ENCODE data around the gene CORO2A. TPM values are rescaled to one million over a fixed set of nuclear protein-coding genes. Genes with fewer than 3 reads are reported as not detected.

CORO2A gene, protein sequence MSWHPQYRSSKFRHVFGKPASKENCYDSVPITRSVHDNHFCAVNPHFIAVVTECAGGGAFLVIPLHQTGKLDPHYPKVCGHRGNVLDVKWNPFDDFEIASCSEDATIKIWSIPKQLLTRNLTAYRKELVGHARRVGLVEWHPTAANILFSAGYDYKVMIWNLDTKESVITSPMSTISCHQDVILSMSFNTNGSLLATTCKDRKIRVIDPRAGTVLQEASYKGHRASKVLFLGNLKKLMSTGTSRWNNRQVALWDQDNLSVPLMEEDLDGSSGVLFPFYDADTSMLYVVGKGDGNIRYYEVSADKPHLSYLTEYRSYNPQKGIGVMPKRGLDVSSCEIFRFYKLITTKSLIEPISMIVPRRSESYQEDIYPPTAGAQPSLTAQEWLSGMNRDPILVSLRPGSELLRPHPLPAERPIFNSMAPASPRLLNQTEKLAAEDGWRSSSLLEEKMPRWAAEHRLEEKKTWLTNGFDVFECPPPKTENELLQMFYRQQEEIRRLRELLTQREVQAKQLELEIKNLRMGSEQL
- polyA plus RNA-seq (2013, experiment 1 of 2) = 44.1 TPM
- 45.6 TPM for polyA plus RNA-seq (2013, experiment 2 of 2)

DNA sequence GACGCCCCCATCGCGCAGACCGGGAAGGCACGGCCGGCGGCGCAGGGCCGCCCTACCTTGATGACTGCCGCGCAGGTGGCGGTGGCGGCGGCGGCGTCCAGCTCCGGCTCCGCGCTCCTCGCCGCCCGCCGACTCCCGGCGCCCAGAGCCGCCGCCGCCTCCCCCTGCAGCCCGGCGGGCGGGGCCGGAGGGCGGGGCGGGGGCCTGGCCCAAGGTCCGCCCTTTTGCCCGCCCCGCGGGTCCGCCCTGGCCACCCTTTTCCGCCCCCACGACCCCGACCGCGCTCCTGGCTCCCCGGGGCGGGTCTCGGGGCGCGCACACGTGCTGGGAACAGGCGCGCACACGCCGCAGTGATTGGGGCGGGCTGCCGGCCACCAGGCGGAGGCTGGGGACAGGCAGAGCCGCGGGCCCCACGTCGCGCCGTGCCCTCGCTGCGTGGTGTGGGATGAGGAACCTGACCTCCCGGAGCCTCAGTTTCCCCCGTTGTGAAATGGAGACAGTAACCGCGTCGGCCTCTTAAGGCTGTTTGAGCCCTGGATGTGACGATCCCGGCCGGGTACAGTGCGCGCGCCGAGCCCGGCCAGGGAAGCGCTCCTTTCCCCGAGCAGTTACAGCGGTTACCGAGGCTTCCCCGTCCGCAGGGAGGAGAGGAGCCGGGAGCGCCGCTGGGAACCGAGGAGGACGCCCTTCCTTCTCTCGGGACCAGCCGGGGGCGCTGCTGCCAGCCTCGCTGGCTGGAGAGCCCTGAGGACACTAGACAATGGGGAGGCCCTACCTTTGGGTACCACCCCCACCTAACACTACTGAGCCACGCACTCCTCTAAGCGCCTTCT is at the start of gene CORO2A:
TSS of gene CORO2A (minus strand) at position 135 of the 833 bp plus-strand sequence. CDS start 34,977 bp downstream, outside the sequence.
- H3K27ac ChIP-seq (ENCODE audit: low read depth, low read length) = peak within 1 kb of the TSS; percentile 55

DNA sequence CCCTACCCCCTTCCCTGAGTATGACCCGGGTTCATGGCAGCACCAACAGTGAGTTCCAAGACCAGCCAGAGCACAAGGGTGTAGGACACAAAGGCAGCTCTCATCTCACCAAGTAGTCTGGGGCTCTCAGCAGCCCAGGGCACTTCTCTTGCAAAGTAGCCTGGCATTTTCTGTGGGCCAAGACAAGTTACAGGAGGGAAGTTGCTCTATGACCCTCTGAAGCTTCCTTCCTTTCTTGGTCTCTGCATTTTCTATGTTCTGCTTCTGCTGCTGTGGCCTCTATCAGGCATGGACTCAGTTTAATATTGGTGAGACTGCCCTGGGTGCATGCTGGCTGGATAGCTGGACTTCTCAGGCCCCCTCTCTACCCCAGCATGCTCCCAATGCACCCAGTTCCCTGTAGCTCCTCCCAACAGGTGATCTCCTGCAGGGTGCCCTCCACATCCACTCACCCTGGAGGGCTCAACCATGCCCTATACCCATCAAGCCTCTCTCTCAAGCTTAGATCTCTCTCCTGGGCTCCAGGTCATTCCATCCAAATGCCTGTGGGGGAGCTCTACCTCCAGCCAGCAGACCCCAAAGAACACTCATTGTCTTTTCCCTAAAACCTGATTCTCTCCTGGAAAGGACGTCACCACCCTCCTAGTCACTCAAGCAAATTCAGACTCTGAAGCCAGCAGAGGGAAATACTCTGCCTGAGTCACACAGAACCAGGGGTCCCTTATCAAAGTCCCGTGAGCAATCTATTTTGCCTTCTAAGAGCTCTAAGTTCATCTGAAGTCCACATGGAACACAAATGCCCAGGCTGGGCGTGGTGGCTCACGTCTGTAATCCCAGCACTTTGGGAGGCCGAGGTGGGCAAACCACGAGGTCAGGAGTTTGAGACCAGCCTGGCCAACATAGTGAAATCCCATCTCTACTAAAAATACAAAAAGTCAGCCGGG is 49.2 kb upstream of the CORO2A start:
- no peak overlapping the region for H2AK5ac ChIP-seq (ENCODE audit: low read length)

More for the DNA sequence above, at the start of gene CORO2A:
- peak within 1 kb of the TSS; percentile 86 for H3K4me2 ChIP-seq (ENCODE audit: low read length)
- H3K18ac ChIP-seq (ENCODE audit: low read length) = peak within 1 kb of the TSS; percentile 56
- H2BK15ac ChIP-seq (replicated peaks; ENCODE audit: low read depth) = no peak within 1 kb of the TSS
- H3K36me3 ChIP-seq (ENCODE audit: control insufficient read depth, insufficient read depth, low read length) = no peaks in the 10 kb centered on the region
- peak within 1 kb of the TSS; percentile 88 for H3K56ac ChIP-seq (ENCODE audit: low read length)
- H3K79me1 ChIP-seq (ENCODE audit: low read length) = peaks cover 6% of the 10 kb centered on the region
- H3K4ac ChIP-seq (ENCODE audit: low read depth, low read length) = peak within 1 kb of the TSS; percentile 19
- H4K5ac ChIP-seq (ENCODE audit: low read length) = no peak within 1 kb of the TSS
- H3K23ac ChIP-seq (ENCODE audit: low read length) = peak within 1 kb of the TSS; percentile 7
- no peak within 1 kb of the TSS for H2BK120ac ChIP-seq (ENCODE audit: low read depth, low read length)
- no peak within 1 kb of the TSS for H4K8ac ChIP-seq (ENCODE audit: low read depth, low read length)
- H3K4me1 ChIP-seq (ENCODE audit: control insufficient read depth, low read depth, low read length) = peaks cover 2% of the 10 kb centered on the region
- H2BK5ac ChIP-seq (ENCODE audit: low read length) = peak within 1 kb of the TSS; percentile 57
- H3K4me3 ChIP-seq (ENCODE audit: low read length) = peak within 1 kb of the TSS; percentile 74
- peak; percentile 92 for DNase-seq
- H2AK5ac ChIP-seq (ENCODE audit: low read length) = peak within 1 kb of the TSS; percentile 24
- peak within 1 kb of the TSS; percentile 79 for H3K9ac ChIP-seq (ENCODE audit: low read length)
- WGBS (ENCODE audit: extremely low coverage, insufficient coverage, low lambda C conversion rate) = no CpG with 5 or more reads among the region's 95 CpGs
- H3K27me3 ChIP-seq (ENCODE audit: insufficient read depth, low read length, poor library complexity) = no peaks in the 10 kb centered on the region
- H3K79me2 ChIP-seq (ENCODE audit: control insufficient read depth, insufficient read depth, low read length) = peaks cover 24% of the 10 kb centered on the region

DNA sequence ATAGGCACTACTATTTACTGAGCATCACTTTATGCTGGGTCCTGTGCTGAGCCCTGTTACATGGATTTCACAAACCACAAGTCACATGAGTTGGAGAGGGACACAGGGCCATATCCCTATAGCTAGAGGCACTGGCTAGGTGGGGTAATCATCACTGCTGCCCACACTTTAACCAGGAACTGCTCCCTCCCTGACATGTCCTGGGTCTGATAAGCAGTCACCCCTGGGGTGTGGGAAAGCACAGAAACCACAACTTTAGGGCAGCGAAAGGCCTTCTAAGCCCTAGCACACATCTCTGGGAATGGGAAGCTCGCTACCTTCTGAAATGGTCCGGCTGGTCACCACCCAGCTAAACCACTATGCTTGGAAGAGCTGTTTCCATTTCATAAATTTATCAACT is 48.0 kb upstream of the CORO2A start:
- no peaks in the 10 kb centered on the region for H3K79me2 ChIP-seq (ENCODE audit: control insufficient read depth, insufficient read depth, low read length)
- WGBS (ENCODE audit: extremely low coverage, insufficient coverage, low lambda C conversion rate) = no CpG with 5 or more reads among the region's 3 CpGs
- H3K4me1 ChIP-seq (ENCODE audit: control insufficient read depth, low read depth, low read length) = no peaks in the 10 kb centered on the region
- no peak overlapping the region for H3K4me2 ChIP-seq (ENCODE audit: low read length)
- no peak overlapping the region for H4K5ac ChIP-seq (ENCODE audit: low read length)
- peaks cover 1% of the 10 kb centered on the region for H3K36me3 ChIP-seq (ENCODE audit: control insufficient read depth, insufficient read depth, low read length)
- H2BK5ac ChIP-seq (ENCODE audit: low read length) = no peak overlapping the region
- no peak overlapping the region for H2AK5ac ChIP-seq (ENCODE audit: low read length)
- no peak overlapping the region for H3K56ac ChIP-seq (ENCODE audit: low read length)
- no peak overlapping the region for H3K9ac ChIP-seq (ENCODE audit: low read length)
- H3K27me3 ChIP-seq (ENCODE audit: insufficient read depth, low read length, poor library complexity) = no peaks in the 10 kb centered on the region
- H3K4ac ChIP-seq (ENCODE audit: low read depth, low read length) = no peak overlapping the region
- no peak overlapping the region for H3K27ac ChIP-seq (ENCODE audit: low read depth, low read length)
- DNase-seq = no peak
- H2BK15ac ChIP-seq (replicated peaks; ENCODE audit: low read depth) = no peak overlapping the region
- H3K18ac ChIP-seq (ENCODE audit: low read length) = no peak overlapping the region
- no peak overlapping the region for H3K4me3 ChIP-seq (ENCODE audit: low read length)
- H2BK120ac ChIP-seq (ENCODE audit: low read depth, low read length) = no peak overlapping the region
- no peak overlapping the region for H3K23ac ChIP-seq (ENCODE audit: low read length)
- H4K8ac ChIP-seq (ENCODE audit: low read depth, low read length) = no peak overlapping the region
- no peaks in the 10 kb centered on the region for H3K79me1 ChIP-seq (ENCODE audit: low read length)

More for the DNA sequence above, 49.2 kb upstream of the CORO2A start:
- H3K27me3 ChIP-seq (ENCODE audit: insufficient read depth, low read length, poor library complexity) = no peaks in the 10 kb centered on the region
- no peak overlapping the region for H3K56ac ChIP-seq (ENCODE audit: low read length)
- no peaks in the 10 kb centered on the region for H3K79me1 ChIP-seq (ENCODE audit: low read length)
- H3K4me3 ChIP-seq (ENCODE audit: low read length) = no peak overlapping the region
- H2BK5ac ChIP-seq (ENCODE audit: low read length) = no peak overlapping the region
- H3K79me2 ChIP-seq (ENCODE audit: control insufficient read depth, insufficient read depth, low read length) = peaks cover 2% of the 10 kb centered on the region
- no peak overlapping the region for H3K4me2 ChIP-seq (ENCODE audit: low read length)
- H3K9ac ChIP-seq (ENCODE audit: low read length) = no peak overlapping the region
- no peak overlapping the region for H3K23ac ChIP-seq (ENCODE audit: low read length)
- H4K5ac ChIP-seq (ENCODE audit: low read length) = no peak overlapping the region
- no peak overlapping the region for H3K18ac ChIP-seq (ENCODE audit: low read length)
- peak; percentile 72 for DNase-seq
- no peak overlapping the region for H3K4ac ChIP-seq (ENCODE audit: low read depth, low read length)
- H4K8ac ChIP-seq (ENCODE audit: low read depth, low read length) = no peak overlapping the region
- no peak overlapping the region for H2BK120ac ChIP-seq (ENCODE audit: low read depth, low read length)
- no peak overlapping the region for H2BK15ac ChIP-seq (replicated peaks; ENCODE audit: low read depth)
- no peak overlapping the region for H3K27ac ChIP-seq (ENCODE audit: low read depth, low read length)
- WGBS (ENCODE audit: extremely low coverage, insufficient coverage, low lambda C conversion rate) = no CpG with 5 or more reads among the region's 8 CpGs
- H3K36me3 ChIP-seq (ENCODE audit: control insufficient read depth, insufficient read depth, low read length) = peaks cover 1% of the 10 kb centered on the region
- H3K4me1 ChIP-seq (ENCODE audit: control insufficient read depth, low read depth, low read length) = peaks cover 1% of the 10 kb centered on the region

DNA sequence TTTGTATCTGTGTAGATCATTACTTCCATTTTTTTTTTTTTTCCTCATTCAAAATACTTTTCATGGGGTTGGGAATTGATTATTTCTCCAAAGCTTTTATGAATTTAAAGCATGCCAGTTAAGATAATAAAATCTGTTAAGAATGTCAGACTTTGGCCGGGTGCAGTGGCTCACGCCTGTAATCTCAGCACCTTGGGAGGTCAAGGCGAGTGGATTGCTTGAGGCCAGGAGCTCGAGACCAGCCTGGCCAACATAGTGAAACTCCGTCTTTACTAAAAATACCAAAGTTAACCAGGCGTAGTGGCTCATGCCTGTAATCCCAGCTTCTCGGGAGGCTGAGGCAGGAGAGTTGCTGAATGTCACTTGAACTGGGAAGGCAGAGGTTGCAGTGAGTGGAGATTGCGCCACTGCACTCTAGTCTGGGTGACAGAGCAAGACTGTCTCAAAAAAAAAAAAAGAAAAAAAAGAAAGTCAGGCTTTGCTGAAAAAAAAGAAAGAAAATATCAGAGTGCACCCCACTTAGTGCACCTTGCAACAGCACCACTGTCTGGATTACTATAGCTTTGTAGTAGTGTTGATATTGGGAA is 44.6 kb upstream of the CORO2A start:
- Histone ChIP-seq H3K79me1 (ENCODE audit: low read length) (no peaks in the 10 kb centered on the region), H2BK5ac (ENCODE audit: low read length) (no peak overlapping the region), H3K9ac (ENCODE audit: low read length) (no peak overlapping the region), H2BK15ac (replicated peaks; ENCODE audit: low read depth) (no peak overlapping the region), H2BK120ac (ENCODE audit: low read depth, low read length) (no peak overlapping the region), H3K23ac (ENCODE audit: low read length) (no peak overlapping the region), H3K36me3 (ENCODE audit: control insufficient read depth, insufficient read depth, low read length) (peaks cover 5% of the 10 kb centered on the region), H2AK5ac (ENCODE audit: low read length) (no peak overlapping the region), H3K27ac (ENCODE audit: low read depth, low read length) (no peak overlapping the region), H3K56ac (ENCODE audit: low read length) (no peak overlapping the region), H4K8ac (ENCODE audit: low read depth, low read length) (no peak overlapping the region), H3K79me2 (ENCODE audit: control insufficient read depth, insufficient read depth, low read length) (no peaks in the 10 kb centered on the region), H3K4me2 (ENCODE audit: low read length) (no peak overlapping the region), H3K4me1 (ENCODE audit: control insufficient read depth, low read depth, low read length) (no peaks in the 10 kb centered on the region), H3K4ac (ENCODE audit: low read depth, low read length) (no peak overlapping the region), H3K4me3 (ENCODE audit: low read length) (no peak overlapping the region), H3K27me3 (ENCODE audit: insufficient read depth, low read length, poor library complexity) (no peaks in the 10 kb centered on the region), H4K5ac (ENCODE audit: low read length) (no peak overlapping the region), H3K18ac (ENCODE audit: low read length) (no peak overlapping the region)
- no peak for DNase-seq
- no CpG with 5 or more reads among the region's 8 CpGs for WGBS (ENCODE audit: extremely low coverage, insufficient coverage, low lambda C conversion rate)

DNA sequence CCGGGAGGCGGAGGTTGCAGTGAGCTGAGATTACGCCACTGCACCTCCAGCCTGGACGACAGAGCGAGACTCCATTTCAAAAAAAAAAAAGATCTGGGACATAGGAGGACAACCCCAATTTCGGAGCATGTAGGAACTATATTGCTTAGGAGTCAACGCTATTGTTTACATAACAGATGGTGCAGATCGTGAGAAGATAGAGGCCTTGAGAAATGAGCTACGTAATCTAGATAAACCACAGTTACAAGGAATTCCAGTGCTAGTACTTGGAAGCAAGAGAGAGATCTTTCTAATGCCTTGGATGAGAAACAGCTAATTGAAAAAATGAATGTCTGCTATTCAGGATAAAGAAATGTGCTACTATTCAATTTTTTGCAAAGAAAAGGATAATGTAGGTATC is 42.7 kb upstream of the CORO2A start:
- Histone ChIP-seq H3K23ac (ENCODE audit: low read length) (no peak overlapping the region), H3K27me3 (ENCODE audit: insufficient read depth, low read length, poor library complexity) (no peaks in the 10 kb centered on the region), H3K18ac (ENCODE audit: low read length) (no peak overlapping the region), H2BK5ac (ENCODE audit: low read length) (no peak overlapping the region), H3K9ac (ENCODE audit: low read length) (no peak overlapping the region), H2BK120ac (ENCODE audit: low read depth, low read length) (no peak overlapping the region), H3K4me2 (ENCODE audit: low read length) (no peak overlapping the region), H3K79me1 (ENCODE audit: low read length) (no peaks in the 10 kb centered on the region), H2AK5ac (ENCODE audit: low read length) (no peak overlapping the region), H3K27ac (ENCODE audit: low read depth, low read length) (no peak overlapping the region), H3K4me3 (ENCODE audit: low read length) (no peak overlapping the region), H2BK15ac (replicated peaks; ENCODE audit: low read depth) (no peak overlapping the region), H3K79me2 (ENCODE audit: control insufficient read depth, insufficient read depth, low read length) (no peaks in the 10 kb centered on the region), H3K4me1 (ENCODE audit: control insufficient read depth, low read depth, low read length) (no peaks in the 10 kb centered on the region), H3K36me3 (ENCODE audit: control insufficient read depth, insufficient read depth, low read length) (peaks cover 7% of the 10 kb centered on the region), H4K5ac (ENCODE audit: low read length) (no peak overlapping the region), H4K8ac (ENCODE audit: low read depth, low read length) (no peak overlapping the region), H3K4ac (ENCODE audit: low read depth, low read length) (no peak overlapping the region), H3K56ac (ENCODE audit: low read length) (no peak overlapping the region)
- no CpG with 5 or more reads among the region's 9 CpGs for WGBS (ENCODE audit: extremely low coverage, insufficient coverage, low lambda C conversion rate)
- DNase-seq = peak; percentile 63

Data from mesendoderm (in vitro differentiated cells).